GM19328 (cell line): ENCODE measurements around the gene SESTD1.

ENCODE experiments used
- ATAC-seq: cut with Tn5 transposase; IDR thresholded peaks from one replicate; pipeline ENCODE4 v1.9.1; 2021; ENCODE audit warnings: mild to moderate bottlenecking, moderate library complexity; ENCODE audit not compliant: unreplicated experiment

The SESTD1 gene, protein sequence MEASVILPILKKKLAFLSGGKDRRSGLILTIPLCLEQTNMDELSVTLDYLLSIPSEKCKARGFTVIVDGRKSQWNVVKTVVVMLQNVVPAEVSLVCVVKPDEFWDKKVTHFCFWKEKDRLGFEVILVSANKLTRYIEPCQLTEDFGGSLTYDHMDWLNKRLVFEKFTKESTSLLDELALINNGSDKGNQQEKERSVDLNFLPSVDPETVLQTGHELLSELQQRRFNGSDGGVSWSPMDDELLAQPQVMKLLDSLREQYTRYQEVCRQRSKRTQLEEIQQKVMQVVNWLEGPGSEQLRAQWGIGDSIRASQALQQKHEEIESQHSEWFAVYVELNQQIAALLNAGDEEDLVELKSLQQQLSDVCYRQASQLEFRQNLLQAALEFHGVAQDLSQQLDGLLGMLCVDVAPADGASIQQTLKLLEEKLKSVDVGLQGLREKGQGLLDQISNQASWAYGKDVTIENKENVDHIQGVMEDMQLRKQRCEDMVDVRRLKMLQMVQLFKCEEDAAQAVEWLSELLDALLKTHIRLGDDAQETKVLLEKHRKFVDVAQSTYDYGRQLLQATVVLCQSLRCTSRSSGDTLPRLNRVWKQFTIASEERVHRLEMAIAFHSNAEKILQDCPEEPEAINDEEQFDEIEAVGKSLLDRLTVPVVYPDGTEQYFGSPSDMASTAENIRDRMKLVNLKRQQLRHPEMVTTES

DNA sequence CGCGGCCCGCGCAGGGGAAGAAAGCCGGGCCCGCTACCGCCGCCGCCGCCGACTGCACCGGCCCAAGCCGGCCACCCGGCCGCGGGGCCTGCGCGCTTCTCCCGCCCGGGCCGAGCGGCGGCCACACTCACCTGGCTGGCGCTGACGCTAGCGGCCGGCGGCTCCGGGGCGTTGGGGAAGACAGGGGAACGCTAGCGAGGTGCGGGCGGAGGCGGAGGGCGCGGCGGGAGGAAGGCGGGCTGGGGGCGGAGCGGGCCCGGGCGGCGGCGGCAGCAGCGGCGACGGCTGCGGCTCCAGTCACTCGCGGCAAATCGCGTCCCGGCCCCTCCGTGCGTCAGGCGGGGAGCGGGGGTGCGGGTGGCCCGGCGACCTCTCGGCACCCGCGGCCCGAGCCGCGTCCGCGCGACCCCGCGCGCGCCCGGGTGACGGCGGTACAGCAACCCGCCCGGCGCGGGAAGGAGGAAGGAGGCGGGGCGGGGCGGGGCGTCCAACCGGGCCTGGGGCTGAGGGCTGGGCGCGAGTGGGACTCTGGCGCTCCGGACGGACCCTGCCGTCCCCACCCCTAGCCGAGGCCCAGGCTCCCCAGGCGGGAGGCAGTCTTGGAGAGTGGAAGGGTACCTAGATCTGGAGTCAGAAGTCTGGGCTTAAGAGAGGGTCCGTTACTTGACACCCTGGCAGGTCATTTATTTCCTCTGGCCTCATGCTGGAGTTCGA lies at the start of gene SESTD1:
SESTD1 (minus strand) TSS at position 465 of the 714 bp plus-strand sequence. CDS start 72,991 bp downstream, outside the sequence.
- peak; percentile 63 for ATAC-seq

DNA sequence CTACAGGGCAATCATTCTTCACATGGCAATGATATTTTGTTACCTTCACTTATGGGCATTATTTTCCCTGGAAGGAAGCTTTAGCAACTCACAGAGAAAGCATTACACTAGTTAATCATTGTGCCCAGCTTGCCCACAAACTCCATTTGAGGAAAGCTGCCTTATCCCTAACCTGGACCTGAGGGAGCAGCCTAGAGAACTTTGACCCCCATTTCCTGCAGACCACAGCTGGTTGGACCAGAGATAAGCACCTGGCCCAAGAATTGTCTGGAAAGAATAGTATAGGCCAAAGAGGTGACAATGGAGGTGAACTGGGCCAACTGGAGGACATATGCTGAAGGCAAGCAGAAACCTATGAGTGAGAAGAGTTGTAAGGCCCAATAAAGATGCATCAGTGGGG lies 48.4 kb upstream of the SESTD1 start:
- no peak for ATAC-seq

DNA sequence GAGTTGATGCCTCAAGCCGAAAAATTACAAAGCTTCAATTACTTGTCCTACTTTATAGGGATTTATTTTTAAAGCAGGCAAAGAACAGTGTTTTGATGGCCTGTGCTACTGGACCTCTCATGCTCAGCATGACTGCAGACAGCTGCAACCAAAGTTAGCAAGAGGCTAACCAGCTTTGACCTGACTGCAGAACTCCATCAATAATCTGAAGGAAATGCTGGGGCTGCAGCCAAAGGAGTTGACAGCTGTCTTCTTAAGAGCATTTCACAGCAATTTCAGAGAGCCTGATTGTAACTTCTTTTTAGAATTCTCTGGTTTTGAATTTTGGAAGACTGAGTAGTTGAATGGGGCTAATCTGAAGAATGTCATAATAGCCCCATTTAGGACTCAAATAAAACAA lies 46.5 kb upstream of the SESTD1 start:
- ATAC-seq = no peak

DNA sequence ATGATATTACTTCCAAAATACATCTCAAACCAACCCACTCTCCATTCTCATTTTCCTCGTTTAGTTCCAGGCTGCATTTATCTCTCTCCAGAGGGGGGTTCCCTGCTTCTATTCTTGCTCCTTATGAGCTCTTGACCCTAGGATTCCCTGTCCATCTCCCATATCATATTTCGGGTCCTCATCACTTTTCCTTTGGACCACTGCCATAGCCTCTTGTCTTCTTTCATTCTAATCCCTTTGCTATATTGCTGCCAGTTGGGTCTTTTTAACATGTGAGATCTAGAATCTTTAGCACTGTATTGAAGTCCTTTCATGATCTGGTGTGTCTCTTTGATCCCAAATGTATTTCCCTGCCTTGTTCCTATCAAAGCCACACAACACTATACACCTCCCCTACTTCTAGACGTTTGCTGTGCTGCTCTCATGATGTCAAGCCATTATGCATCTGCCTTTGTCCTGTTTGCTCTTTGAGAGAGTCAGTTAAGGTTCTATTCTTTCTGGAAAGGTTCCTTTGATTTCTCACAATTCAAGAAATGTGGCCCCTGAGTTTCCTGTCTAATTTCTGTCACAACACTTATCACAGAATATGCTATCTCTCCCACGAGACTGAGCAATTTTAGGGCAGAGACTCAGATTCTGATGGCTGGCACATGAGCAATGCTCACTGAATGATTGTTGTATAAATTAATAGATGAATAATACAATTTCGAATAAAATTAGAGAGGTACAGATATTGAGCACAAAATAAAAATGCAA lies 43.2 kb upstream of the SESTD1 start:
- no peak for ATAC-seq

DNA sequence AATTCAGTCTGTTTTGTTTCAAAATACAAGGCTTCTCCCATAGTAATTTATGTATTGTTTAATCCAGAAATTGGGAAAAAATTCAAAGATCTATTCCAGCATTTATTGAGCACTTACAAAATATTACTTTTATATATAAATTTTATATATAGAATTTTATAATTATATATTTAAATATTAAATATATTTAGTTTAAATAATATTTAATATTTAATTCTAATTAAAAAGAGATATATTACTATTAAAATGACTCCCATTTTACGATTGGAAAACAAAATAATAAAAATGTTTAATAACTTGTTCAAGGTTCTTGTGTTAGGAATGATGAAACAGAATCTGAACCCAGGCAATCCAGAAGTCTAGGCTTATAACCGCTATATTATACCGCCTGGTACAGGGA lies 40.5 kb upstream of the SESTD1 start:
- no peak for ATAC-seq

DNA sequence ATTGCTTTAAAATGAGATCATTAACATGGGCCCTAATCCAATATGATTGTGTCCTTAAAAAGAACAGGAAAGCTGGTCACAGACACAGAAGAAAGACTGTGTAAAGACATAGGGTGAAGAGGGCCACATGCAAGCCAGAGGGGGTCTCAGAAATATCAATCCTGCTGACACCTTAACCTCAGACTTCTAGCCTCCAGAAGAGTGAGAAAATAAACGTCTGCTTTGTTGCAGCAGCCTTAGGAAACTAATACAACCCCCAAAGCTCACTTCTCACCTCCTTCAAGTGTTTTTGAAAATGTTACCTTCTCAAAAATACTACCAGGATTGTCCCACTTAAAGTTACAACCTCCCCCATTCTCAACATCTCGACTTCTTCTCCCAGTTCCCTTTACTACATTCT lies 39.8 kb upstream of the SESTD1 start:
- no peak for ATAC-seq

DNA sequence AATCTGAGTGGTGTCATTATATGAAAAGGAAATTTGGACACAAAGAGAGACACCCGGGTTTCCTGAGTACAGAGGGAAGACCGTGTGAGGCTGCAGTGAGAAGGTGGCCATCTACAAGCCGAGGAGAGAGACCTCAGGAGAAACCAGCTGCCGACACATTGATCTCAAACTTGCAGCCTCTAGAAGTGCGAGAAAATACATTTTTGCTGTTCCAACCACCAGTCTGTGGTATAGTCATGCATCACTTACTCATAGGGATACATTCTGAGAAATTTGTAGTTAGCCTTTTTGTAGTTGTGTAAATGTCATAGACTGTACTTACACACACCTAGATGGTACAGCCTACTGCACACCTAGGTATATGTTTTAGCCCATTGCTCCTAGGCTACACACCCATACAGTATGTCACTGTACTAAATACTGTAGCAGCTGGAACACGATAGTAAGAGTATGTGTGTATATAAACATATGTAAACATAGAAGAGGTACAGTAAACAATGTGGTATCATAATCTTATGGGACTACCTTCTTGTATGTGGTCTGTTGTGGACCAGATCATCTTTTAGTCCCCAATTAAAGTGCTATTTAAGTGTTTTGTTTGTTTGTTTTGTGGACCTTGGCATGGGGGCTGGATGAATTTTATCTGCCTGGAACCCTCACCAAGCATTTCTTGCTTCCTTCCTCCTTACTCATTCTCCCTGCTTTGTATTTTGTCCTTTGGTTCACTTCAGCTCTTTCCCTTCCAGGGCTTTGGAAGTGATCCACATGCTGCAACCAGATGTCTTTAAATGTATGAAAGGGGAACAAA lies 38.3 kb upstream of the SESTD1 start:
- ATAC-seq = no peak

DNA sequence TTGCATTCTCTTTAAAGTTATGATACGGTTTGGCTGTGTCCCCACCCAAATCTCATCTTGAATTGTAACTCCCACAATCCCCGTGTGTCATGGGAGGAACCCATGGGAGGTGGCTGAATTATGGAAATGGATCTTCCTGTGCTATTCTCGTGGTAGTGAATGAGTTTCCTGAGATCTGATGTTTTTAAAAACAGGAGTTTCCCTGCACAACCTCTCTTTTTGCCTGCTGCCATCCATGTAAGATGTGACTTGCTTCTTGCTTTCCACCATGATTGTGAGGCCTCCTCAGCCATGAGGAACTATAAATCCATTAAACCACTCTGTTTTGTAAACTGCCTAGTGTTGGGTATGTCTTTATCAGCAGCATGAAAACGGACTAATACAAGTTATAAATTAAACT lies 37.5 kb upstream of the SESTD1 start:
- ATAC-seq = no peak

DNA sequence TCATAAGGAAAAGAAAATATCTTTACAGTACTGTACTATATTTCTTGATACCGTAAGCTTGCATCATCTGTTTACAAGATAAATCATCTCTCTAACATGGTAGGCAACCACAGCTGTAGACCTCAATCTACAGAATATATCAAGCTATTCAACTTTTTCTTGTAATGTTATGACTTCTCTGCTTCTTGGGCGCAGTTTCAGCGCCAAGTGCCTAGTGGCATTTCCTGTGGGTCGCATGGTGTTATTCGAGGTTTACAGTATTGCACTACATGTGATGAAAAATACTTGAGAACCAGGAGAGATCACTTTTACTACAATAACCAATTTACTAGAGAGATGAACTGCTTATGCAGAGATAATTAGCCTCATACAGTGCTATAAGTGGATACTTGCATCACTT lies 34.0 kb upstream of the SESTD1 start:
- no peak for ATAC-seq

DNA sequence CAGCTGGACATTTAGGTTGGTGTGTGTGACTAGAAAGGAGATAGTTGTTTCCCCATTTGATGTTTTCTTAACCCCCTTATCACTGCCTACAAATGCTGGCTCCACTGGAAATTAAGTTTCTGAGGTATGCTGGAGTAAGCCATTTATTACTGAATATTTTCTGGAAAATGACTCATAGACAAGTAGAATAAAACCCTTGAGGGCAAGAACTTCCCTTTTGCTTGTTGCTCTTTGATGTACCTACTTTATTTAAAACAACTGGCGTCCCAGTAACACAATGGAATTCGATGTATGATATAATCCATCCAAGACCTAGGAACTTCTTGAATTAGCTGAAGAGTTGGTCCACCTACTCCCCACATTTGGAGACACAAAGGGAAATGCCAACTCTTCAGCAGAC lies 33.3 kb upstream of the SESTD1 start:
- no peak for ATAC-seq

DNA sequence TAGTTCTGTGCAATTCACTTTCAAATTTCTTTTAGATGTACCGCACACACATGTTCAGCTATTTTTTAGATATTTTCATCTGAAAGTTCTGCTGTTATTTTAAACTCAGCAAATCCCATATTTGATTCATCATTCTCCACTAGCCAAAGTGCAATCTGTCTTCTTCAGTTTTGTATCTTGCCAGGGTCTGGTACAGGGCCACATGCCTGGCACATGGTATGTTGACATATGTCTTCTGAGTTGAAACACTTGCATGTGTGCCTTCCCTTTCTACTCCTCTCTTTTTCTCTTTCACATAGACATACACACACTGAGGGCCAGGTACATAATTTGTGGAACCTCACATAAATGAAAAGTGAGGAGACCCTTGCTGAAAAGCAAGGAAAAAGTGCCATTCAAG lies 25.7 kb upstream of the SESTD1 start:
- ATAC-seq = no peak

DNA sequence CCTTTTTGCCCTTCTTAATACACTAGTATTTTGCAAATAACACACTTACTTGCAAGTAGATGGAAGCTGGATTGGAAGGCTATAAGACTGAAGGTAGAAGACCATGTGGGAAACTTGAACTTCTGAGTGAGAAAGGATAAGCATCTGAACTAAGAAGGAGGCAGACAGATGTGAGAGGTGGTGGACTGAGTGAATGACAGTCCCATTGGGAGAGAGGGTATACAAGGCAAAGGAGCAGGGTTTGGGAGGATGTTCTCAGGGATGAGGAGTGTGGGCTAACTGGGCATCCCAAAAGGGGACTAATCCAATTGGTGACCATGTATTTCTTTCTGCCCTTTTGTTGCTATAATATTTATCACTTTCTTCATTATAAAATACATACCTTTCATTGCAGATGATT lies 20.4 kb upstream of the SESTD1 start:
- no peak for ATAC-seq

DNA sequence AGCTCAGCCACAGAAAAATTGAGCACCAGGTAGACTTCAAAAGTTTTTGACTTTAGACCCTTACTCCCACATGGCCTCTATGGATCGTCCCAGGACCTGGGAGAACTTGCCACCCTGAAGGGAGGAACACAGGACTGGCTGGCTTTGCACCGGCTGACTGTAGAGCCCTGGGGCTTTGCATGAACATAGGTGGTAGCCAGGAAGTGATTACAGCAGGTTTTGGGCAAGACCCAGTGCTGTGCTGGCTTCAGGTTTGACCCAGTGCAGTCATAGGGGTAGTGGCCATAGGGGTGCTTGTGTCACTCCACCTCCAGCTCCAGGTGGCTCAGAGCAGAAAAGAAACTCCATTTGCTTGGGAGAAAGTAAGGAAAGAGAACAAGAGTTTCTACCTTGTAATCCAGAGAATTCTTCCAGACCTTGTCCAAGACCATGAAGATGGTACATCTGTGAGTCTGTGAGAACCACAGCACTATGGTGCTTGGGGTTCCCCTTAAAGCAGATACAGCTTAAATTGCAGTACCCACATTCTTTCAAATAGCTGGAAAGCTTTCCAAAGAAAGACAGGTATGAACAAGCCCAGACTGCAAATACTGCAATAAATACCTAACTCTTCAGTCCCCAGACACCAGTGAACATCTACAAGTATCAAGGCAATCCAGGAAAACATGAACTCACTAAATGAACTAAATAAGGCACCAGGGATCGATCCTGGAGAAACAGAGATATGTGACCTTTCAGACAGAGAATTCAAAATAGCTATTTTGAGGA lies 13.0 kb upstream of the SESTD1 start:
- no peak for ATAC-seq

DNA sequence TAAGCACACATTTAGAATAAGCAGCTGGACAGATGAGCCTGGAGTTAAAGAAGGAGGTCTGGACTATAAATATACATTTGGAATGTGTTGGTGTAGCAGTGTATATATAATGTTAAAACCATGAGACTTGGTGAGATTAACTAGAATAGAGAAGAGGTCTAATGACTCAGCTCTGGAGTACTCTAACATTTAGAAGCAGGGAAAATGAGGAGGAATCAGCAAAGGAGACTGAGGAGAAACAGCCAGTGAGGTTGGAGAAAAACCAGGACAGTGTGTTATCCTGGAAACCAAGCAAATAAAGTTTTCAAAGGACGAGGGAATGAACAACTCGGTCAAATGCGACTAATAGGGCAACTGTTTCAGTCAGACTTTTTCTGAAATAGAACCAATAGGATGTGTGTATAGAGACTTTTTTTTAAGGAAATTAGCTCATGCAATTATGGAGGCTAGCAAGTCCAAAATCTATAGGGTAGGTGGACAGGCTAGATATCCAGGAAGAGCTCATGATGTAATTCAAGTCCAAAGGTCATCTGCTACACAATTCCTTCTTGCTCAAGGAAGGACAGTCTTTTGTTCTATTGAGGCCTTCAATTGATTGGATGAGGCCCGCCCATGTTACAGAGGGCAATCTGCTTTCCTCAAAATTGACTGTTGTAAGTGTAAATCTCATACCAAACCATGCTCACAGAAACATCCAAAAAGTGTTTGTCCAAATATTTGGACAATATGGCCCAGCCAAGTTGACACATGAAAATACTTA lies 10.8 kb upstream of the SESTD1 start:
- ATAC-seq = no peak

DNA sequence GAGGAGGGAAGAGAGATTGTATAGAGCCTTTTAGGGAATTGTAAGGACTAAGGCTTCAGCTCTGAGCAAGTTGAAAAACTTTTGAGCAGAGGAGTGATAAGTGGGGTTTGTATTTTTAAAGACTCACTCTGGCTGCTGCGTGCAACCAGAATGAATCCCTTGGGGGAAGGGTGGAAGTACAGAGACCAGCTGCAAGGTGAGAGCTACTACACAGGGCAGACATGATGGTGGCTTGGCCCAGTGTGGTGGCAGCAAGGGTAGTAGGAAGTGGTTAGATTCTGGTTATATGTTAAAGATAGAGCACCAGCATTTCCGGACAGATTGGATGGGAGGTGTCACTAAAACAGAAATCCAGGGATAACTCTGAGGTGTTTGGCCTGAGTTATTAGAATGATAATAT lies 10.1 kb upstream of the SESTD1 start:
- peak; percentile 97 for ATAC-seq

DNA sequence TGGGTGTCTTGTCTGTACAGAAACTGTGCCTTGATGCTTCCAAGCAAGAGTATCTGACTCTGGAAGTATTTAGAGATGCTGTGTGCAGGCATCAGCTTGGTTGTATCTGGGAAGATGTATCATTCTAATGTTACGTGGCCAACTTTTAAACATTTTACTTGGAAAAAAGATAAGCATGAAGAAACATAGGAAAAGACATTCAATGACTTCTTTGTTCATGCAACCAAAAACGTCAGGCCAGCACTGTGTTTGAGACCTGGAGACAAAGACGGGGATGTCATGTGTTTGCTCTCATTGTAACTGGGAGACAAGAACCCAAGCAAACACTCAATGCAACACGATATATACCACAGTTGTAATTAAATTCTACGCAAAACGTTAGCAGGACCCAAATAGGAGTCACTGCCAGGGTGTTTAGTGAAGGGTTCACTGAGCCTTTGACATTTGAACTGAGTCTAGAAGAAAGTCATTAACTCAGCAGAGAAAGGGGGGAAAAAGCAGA lies 8.9 kb upstream of the SESTD1 start:
- ATAC-seq = no peak

DNA sequence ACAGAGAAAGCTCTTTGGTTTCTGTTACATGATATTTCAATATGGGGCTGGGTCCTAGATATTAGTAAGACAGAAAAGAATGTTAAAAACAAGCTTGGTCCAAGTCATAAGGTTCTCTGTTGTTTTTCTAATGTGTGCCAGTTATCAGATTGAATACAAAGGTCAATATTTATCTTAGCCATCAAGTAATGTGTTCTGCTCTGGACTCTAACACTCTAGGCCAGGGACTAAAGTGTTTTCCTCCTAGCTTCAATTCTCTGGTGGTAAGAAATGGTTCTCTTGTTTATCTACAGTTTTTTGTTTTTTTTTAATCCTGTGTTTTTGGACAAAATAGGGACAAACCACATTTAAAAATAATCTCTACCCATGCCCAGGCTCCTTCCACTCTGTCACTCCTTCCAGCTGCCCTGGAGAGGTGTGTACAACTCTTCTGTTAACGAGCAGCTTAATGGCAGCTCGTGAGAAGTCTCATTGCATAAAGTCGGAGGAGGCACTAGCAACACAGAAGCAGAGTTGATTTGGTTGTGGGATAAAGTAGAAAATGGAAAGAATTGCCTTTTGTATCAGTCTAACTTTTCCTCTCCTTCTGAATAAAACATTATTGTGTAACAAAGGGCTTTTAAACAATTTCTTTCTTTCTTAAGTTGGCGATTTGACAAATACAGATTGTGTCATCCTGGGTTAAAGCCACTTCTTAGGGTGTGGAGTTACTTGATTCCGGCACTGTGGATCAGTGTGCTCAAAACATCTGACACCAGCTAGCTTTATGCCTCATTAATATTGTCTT lies 8.0 kb upstream of the SESTD1 start:
- no peak for ATAC-seq

DNA sequence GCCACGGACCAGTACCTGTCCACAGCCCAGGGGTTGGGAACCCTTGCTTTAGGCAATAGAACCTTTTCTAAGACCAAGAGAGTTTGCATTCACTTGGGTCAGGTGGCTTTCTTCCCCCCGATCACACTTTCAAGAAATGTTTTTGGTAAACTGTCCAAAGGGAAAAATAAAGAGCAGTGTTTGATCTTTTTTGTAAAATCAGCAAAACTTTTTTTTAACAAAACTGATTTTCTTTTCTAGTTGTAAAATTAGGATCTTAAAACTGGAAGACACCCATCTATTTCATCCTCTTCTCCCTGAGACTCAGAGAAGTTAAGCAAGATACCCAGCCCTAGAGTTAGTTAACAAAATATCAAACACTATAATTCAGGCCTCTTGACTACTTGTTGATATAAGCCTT lies 6.1 kb upstream of the SESTD1 start:
- ATAC-seq = no peak
